C4-2B (cell line): ENCODE results near the gene WNT2B.

Source experiments
- CTCF ChIP-seq: fragments of 450-650 bp; conservative IDR thresholded peaks from 2 replicates; pipeline ENCODE4 v1.5.1; 2017; ENCODE audit warnings: mild to moderate bottlenecking
- ZFX ChIP-seq: fragments of 450-650 bp; IDR thresholded peaks from 2 replicates; pipeline ENCODE4 v1.6.1; 2017

GRCh38 chr1:112575154-112575804 is 66.5 kb downstream of the WNT2B start:
- TF ChIP-seq CTCF (no peak), ZFX (no peak)
